GM19324 (cell line): ENCODE measurements around the gene SYTL3.
"Not testable (repeated sequence)": the region's sequence is repeated elsewhere in the genome, so short reads cannot be mapped to it uniquely, and the experiment has no call there.

Experiments
- ATAC-seq: cut with Tn5 transposase; IDR thresholded peaks from one replicate; pipeline ENCODE4 v1.9.1; 2021; ENCODE audit warnings: mild to moderate bottlenecking, moderate library complexity; ENCODE audit not compliant: unreplicated experiment, low FRiP score

SYTL3 gene

DNA sequence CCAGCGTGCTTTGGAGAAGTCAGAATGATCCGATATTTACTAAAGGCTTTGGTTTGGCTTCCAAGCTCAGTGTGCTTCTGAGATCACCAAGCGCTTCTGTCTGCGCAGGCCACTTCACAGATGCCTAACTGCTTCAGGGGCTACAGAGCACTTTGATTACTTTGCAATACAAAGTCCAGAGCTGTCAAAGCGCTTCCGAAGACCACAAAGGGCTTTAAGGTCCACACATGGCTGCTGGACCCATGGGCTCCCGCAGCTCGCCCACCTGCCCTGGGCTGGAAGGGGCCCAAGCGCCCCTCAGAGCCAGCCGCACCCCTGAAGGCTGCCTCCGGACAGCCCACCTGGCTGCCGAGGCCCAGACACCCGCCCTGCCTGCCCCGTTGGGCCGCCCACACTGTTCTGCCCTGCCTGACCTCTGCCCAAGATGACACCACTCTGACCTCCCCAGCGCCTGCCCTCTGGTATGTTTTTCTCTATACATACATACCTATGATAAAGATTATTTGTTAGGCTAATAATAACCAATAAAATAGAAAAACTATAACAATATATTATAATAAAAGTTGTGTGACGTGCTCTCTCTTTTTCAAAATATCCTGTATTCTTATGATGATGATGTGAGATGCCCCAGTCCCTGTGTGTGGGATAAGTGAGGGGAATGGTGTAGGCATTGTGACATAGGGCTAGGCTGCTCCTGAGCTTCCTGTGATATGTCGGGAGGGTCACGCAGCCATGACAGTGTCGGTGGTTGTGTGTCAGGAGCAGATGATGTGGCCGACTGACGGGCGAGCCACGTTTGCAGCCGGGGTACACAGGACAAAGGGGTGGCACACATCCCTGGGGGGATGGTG, 27.9 kb upstream of the SYTL3 start:
- ATAC-seq: no peak

DNA sequence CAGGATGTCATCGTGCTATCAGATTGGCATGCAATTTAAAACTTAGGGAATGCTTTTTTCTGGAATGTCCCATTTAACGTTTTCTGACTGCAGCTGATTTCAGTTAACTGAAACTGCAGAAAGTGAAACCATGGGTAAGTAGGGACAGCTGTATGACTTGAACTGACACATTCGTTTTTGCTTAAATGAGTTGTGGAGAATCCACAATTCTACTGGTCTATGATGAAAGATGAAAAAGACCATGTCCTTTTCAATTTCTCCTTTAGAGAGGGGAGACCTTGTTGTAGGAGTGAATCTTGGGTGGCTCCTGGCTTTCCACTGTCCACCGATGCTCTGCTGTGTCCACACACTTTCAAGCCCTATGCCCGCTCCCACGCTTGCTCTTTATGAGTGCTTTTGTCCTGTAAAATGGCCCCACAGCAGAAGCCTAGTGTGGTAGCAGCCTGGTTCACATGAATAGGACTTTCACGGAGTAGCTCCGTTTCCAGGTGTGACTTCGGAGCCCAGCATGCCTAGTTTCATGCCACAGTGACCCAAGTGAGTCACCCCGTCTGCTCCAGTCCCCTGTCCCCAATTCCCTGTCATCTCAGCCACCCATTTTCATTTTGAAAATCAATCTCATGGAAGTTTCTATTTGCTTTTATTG, 27.2 kb upstream of the SYTL3 start:
- no peak for ATAC-seq

DNA sequence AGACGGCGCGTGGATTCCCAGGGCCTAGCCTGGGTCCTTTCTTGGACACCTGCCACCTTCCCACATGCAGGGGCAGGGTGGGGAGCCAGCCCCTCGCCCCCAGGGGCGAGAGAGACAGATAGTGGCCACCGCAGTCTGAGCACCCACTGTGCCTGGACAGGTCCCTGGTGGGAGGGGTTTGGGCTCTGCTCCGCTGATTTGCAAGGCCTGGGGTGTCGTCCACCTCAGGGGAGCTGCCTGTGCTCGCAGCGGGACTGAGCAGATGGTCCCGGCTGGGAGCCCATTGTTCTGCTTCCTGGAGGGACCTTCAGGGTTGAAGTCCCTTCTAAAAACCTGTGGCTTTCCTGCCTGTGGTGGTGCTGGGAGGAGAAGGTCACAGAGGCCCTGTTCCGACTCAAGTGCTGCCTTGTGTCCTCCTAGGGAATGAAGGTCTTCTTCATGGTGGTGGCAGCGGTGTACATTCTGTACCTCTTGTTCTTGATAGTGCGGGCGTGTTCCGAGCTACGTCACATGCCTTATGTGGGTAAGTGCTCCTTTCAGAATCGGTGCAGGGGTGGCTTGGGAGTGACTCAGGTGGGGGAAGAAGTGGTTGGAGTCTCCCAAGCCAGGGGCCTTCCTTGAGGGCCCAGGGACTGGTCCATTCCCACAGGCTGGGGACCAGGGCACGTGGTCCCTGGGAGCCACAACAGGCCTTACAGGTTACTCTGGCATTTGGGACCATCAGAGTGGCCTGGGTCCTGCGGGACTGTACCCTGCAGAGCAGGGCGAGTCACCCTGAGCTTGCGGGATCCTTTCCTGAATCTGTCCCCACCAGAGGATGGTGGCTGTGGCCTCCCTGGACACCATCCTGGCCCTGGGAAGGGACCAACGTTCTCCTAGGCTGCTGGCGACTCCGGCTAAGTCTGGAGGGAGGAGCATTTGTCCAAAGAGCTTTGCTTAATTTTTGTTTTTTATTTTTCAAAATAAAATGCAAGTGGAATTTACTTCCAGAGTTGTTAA, 24.9 kb upstream of the SYTL3 start:
- no peak for ATAC-seq

DNA sequence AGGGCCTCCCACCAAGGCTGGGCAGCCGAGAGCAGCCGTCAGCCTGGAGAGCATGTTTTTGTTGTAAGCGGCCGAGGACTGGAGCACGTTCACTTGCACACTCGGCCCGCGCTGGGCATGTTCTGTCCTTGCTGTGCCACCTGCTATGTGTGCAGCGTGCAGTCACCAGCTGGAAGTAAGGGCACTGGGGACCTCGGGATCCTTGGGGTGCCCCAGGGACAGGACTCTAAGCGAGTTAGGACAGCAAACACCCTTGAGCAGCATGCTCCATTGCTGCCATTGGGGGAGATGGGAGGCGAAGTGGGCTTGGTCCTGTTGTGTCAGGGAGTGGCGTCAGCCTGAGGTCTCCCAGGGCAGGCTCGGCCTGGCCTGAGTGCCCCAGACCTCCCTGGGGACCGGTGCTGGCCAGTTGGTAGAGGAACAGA, 24.0 kb upstream of the SYTL3 start:
- no peak for ATAC-seq

DNA sequence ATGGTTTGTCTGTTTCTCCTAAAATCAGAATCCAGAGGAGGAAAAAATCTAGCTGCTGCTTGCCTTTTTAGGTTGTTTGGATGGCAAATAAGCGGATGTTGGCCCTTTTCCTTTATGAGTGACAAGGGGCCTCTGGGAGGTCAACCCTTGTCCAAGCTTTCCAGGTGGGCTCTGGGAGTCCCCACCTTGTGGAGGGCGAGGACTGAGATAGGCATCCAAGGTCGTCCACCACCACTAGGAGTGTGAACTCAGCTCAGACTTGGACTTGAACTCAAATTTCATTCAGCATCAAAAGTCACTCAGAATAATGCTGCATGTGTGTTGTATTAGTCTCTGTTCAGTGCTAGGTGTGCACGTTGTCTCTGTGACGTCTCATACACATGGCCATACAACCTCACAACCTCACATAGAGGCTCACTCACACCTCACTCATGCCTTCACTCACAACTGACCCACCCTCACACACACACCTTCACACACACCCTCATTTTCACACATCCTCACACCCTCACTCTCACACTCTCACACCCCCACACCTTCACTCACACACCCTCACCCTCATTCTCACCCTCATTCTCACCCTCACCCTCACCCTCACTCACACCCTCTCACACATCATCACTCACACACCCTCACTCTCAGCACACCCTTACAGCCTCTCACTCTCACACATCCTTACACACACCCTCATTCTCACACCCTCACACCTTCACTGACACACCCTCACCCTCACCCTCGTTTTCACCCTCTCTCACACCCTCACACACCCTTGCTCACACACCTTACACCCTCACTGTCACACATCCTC, 23.3 kb upstream of the SYTL3 start:
- ATAC-seq: no peak

DNA sequence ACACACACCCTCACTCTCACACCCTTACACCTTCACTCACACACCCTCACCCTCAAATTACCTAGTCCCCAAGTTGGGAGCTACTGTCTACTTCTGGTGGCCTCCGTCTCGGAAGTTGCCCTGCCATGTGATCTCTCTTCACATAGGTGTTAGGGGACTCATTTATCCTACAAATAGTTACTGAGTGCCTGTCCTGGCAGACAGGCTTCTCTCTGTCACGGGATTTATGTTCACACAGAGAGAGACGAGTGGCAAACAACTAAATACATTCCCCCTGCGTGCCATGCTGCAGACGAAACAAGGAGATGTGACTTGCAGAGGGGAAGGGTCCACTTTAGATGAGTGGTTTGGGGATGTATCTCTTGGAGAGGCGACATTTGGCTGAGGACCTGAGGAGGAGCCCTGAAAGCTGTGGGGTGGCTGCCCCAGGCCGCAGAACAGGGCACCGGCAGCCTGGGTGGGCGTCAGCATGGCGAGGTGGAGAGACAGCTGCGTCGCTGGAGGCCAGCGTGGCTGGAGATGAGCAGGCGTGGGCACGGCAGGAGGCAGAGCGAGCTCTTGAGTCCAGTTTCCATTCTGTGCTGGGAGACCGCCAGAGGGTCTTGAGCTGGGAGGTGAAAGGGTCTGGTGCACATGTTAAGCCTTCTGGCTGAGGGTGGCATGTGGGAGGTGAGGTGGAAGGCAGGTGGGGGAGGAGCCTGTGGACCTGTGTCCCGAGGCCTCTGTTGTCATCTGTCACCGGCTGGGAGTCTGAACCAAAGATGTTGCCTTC, 22.5 kb upstream of the SYTL3 start:
- ATAC-seq: no peak

DNA sequence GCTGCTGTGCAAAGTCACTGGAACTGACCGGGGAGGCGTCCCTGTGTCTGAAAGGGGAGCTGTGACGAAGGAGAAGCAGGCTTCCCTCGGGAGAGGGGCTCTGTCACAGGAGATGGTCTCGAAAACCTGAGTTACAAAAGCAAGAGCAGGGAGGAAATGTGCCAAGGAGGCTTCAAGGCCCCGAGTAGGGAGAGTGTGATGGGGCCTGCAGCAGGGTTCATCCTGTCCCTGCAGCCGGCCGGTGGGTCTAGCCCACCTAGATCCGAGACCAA, 22.0 kb upstream of the SYTL3 start:
- ATAC-seq: no peak

DNA sequence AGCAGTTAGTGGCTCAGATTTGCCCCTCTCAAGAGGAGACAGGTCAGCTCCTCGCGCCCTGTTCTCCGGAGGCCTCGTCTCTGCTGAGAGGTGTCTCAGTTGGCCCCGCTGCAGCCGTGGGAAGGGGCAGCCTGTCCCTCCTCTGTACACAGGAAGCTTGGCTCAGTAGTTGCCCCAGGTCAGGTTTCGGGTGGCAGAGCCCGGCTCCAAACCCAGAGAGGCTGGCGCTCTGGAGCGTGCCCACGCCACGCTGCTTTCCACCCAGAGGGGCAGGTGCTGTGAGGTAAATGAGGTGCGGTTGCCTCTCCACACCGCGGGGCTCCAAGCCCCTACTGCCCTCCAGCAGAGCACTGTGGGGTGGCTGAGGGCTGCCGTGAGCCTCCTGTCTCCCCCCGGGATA, 21.3 kb upstream of the SYTL3 start:
- no peak for ATAC-seq

DNA sequence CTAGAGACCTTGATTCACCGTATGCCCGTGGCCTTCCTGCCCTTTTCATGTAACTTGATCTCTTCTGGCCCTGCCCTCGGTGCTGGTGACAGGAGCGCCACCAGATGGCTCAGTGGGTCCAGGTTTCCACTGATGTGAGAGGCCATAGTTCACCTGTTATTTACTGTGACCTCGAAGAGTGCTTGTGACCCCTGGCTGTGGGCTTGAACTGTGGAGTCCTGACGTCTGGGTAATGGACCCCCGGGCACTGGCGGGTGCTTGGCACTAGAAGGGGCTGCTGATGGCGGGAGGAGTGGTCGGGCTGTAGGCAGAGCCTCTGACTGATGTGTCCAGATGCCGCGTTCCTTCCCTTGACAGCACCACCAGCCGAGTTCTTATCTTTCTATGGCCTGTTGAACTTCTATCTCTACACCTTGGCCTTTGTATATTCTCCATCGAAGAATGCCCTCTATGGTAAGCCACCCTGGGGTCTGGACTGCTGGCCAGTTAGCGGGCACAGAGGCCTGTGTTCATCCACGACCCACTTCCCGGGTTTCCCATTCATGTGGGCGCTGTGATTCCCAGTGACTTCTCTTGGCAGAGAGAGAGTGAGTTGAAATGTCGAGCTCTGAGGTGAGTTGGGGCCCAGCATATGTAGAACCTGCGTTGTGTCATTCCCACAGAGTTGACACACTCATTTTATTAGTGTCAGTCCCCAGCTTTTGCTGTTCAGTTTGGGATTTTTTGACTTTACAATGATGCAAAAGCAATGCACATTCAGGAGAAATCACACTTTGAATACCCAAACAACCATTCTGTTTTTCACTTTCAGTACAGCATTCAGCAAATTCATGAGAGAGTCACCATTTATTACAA, 20.3 kb upstream of the SYTL3 start:
- no peak for ATAC-seq

DNA sequence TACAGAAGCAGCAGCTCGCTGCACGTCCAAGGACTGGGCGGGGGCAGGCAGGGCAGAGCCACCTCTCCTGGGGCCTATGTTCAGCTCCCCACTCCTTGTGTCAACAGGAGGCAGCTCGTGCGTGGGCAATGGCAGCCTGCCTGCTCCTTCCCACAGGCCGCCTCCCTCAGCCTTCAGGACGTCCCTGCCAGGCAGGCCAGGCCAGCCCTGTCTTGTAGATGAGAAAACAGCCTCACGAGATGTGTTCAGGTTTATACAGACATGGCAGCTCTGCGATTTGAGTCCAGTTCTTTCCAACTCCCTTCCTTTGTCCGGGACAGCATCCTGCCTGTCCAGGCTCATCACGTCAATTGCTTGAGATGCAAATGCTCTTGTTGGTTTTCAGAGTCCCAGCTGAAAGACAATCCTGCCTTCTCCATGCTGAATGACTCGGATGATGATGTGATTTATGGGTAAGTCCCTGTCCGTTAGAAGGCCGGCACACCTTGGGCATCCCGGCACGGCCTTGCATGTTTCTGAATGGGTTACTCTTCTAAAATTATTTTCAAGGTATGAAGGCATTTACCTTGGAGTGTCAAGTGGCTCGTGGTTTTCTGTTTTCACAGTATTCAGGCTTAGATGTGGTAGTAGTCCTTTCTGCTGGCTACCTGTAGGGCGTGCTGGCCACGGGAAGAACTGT, 18.8 kb upstream of the SYTL3 start:
- ATAC-seq: no peak

DNA sequence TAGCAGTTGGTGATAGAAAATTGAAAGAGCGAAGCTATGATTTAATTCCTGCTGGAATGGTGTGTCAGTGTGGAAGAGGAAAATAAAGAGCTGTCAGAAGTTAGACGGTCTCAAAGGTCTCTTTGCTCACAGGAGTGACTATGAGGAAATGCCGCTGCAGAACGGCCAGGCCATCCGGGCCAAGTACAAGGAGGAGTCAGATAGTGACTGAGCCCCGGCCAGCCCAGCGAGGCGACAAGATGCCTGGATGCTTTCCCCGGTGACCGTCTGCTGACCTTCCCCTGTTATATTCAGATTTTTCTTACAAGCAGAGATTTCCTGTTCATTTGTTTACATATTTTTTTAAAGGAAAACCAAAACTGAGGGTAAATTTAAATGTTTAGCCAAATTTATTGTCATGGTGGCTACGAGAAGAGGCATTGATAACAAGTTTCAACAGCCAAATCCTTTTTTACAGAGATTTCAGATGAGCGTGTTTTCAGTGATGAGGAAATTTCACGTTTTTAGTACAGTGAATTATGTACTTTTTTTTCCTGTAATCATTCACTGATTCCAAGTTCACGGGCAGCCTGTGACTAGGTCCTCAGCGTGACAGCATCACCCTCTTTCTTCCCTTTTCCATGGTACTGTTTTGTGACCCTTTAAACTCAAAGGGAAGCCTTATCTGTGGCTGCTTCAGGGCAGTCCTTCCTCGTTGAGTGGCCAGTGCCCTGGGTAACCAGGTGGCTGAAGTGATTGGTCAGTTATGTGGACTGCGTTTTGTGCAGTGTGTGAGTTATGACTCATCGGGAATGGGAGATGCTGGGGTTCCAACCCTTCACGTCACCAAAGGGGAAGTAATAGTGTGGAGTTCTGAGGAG, 17.9 kb upstream of the SYTL3 start:
- no peak for ATAC-seq

DNA sequence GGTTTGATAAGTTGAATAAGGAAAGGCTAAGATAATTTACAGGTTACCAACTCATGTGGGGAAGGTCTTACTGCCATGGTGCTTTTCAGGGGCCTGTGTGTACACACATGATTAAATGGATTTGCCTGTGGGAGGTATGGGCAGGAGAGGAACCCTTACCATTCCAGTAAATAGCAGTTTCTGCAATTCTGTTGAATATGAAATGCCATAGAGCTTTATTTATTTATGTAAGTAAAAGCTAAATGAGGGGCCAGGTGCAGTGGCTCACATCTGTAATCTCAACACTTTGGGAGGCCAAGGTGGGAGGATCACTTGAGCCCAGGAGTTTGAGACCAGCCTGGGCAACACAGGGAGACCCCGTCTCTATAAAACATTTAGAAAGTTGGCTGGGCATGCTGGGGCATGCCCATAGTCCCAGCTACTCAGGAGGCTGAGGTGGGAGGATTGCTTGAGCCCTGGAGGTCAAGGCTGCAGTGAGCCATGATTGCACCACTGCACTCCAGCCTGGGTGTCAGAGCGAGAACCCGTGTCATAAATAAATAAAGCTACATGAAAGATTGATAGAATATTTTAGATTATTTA, 17.2 kb upstream of the SYTL3 start:
- ATAC-seq: not testable (repeated sequence)

DNA sequence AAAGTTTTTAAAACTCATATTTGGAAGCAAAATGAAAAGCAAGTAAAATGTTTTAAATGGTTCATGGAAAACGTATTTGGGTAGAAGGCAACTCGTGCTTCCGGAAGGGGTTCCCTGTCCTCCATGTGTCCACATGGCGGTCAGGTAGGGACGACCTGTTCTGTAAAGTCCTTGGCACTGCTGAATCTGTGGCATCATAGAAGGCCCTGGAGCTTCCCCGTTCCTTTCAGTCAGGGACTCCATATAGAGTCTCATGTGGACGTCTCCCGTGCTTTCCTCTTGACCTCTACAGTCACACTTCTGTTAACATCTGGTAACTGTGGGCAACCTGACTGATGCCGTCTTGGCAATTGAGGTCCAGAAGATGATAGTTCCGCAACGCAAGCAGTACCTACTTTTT, 16.7 kb upstream of the SYTL3 start:
- ATAC-seq: no peak

DNA sequence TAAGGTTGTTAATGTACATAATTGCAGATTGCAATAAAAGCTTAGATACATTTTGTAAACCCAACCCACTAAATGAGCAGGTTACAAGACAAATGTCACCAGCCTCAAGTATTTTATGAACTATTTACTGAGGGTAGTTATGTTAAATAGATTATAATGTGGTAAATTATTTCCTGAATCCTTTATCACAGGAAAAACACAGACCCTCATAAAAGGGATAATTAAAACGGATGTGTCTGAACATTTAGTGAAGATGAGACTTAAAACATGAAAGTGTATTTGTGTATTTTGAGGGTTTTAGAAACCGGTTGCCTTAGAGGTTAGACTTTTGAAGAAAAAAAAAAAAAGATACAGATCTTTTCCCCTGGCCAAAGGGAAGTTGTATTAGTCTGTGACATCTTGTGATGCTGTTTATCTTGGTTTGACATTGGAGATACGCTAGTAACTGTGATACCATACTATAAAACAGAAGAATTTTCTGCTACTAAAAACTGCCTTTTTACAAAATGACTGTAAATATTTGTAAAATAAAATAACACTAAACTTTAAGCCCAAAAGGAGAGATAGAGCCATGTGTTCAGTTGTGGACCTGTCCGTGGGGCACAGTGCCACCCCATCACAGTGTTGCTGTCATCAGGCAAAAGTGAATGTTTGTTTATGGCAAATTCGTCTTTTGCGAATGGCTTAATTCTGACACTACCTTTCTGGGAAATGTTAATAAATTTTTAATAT, 15.0 kb upstream of the SYTL3 start:
- no peak for ATAC-seq

DNA sequence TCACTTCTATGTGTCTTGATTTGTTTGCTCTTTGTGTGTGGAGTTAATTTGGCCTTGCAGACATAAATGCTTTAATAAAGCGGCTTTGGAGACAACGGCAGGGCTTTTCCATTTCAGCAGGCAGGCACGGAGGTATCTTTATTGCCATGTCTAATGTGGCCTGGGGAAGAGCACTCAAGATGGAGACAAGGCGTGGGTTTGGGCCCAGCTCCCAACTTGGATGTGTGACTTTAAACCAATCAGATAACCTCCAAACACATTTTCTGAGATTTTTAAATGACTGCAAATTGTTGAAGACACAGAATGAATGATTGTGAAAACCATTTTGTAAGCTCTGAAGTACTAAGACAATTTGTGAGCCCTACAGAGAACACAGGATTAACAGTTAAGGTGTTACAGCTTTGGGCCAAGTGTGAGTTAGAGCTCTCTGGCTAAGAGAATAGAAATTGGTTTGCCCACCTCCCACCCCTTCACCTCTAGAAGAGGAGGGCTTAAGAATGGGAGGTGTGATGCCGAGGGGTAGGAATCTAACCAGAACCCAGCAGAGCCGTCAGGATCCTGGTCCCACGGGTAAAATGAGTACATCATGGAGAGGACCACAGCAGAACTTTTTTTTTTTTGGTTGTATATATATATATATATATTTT, 14.3 kb upstream of the SYTL3 start:
- no peak for ATAC-seq

DNA sequence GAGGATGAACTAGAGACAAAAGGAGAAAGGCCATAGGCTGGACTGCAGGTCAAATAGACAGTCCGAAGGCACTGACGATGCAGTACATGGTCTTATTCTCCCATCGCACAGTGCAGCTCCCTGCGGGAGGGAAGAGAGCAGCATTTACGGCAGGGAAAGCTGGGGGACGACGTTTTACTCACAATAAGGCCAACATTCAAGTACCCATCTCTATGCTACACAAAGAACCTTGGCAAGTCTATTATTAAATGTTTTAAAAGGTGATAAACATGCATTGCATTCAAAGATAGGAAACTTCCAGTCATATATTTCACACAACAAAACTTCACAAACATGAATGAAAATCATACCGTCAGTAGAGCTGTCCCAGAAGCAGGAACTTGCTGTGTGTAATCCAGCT, 13.1 kb upstream of the SYTL3 start:
- ATAC-seq: no peak
